Stimulated activated CD8-positive, alpha-beta memory T cell treated with anti-CD3 and anti-CD28 coated beads, Interleukin-4, amount 100 ng/mL, for 24 hours (primary cell): Measurements from ENCODE around the gene OR2T29.
"Not testable (repeated sequence)": the region's sequence is repeated elsewhere in the genome, so short reads cannot be mapped to it uniquely, and the experiment has no call there.

Source experiments
- DNase-seq: peaks from one replicate; pipeline ENCODE4 v3.0.0-alpha.2; 2020; ENCODE audit warnings: low read depth

OR2T29 gene, protein sequence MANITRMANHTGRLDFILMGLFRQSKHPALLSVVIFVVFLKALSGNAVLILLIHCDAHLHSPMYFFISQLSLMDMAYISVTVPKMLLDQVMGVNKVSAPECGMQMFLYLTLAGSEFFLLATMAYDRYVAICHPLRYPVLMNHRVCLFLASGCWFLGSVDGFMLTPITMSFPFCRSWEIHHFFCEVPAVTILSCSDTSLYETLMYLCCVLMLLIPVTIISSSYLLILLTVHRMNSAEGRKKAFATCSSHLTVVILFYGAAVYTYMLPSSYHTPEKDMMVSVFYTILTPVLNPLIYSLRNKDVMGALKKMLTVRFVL

GRCh38 chr1:248562672-248563071 is at the start of gene OR2T29:
OR2T29 (minus strand) TSS chr1:248562772; CDS start chr1:248559491, 3,281 bp downstream.
- not testable (repeated sequence) for DNase-seq

DNA sequence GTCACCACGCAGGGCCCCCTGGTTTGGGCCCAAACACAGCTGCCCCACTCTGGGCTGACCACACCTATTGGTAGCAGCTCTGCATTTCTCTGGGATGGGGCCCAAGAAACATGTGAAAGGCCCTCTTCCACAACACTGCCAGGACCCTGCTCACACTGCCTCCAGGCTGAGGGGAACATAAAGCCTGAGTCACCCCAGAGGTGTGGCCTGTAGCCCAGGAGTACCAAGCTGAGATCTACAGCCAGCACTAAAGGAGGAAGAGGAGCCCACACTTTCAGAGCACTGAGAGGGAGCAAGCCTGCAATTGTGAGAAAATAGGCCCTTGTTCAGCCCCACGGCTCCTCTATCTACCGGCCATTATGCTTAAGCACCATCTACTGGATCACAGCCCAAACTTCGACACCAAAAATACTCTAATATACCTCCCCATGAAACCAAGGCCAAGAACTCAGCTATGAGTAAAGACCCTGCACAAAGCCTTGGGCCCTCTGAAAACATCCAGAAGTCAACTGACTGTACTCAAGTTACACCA is 49.4 kb upstream of the OR2T29 start:
- DNase-seq: no peak

DNA sequence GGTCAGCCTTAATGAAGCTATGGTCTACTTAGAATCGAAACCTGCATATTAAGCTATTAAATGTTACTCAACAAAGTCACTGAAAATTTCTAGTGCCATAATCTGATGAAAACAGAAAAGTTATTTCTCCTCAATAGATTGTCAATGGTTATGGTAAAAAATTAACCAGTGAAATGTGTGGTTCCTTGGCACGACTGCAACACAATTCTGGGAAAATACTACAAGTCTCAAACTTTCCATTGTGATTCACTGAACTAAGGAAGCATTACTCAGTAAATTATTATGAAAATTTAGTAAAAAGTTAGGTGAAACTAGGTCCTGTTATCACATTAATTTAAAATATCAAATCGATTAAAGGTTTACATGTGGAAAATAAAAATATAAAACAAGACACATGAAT is 47.7 kb upstream of the OR2T29 start:
- no peak for DNase-seq

GRCh38 chr1:248599396-248599795 is 36.8 kb upstream of the OR2T29 start:
- DNase-seq: no peak

GRCh38 chr1:248597589-248597988 is 35.0 kb upstream of the OR2T29 start, which contains the start of gene OR2T10:
OR2T10 (minus strand) TSS chr1:248597700; CDS start chr1:248593768, 3,932 bp downstream.
- no peak for DNase-seq

DNA sequence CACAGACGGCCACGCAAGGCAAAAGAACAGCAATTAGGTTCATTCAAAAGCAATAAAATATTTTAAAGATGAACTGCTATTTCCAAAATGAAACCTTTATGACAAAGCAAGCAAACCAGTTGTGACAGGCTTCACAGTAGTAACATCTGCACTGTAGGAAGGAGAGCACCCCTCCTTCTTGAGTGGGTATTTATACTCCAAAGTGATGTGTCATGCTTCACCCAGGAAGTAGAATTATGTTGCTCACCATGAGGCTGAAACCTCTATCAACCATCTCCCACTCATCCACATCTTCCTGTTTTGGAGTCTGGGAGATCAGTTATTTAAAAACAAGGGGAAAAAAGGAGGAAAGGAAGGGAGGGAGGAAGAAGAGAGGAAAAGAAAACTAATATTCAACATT is 34.0 kb upstream of the OR2T29 start:
- DNase-seq: no peak

DNA sequence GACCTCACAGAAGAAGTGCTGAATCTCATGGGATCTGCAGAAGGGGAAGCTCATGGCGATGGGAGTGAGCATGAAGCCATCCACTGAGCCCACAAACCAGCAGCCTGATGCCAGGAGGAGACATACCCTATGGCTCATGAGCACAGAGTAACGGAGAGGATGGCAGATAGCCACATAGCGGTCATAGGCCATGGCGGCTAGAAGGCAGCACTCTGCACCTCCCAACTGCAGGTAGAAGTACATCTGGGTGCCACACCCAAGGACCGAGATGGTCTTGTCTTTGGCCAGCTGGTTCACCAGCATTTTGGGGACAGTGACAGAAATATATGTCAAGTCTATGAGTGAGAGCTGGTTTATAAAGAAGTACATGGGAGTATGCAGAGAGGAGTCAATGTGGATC is 30.7 kb upstream of the OR2T29 start:
- no peak for DNase-seq

DNA sequence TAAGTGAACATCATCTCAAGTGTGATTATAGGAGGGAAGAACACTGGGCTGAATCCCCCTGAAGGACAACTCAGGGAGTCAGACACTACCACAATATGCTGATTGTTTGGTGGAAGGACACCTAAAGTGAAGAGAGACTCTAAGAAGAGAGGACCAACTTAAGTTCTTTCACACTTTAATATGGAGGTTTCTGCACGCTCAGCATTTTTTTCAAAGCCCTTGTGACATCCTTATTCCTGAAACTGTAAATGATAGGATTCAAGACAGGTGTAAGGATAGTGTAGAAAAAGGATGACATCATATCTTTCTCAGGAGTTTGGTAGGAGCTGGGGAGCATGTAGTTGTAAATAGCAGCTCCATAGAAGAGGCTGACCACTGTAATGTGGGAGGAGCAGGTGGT is 30.1 kb upstream of the OR2T29 start:
- no peak for DNase-seq

- DNase-seq: no peak
Measured at GRCh38 chr1:248590055-248590454, 27.5 kb upstream of the OR2T29 start.

DNA sequence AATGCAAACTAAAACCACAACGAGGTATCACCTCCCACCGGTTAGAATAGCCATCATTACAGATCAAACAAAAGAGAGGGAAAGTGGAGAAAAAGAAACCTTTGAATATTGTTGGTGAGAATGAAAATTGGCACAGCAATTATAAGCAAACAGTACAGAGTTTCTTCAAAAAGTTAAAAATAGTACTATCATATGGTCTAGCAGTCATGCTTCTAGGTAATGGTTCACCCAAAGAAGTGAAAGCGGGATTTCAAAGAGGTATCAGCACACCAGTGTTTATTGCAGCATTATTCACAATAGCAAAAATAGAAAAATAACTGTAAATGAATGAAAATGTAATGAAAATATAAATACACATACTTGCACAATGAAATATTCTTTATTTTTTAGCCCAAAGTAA is 26.8 kb upstream of the OR2T29 start:
- no peak for DNase-seq

- DNase-seq: no peak
Measured at GRCh38 chr1:248585266-248585665, 22.7 kb upstream of the OR2T29 start.

- DNase-seq: no peak
Measured at GRCh38 chr1:248576260-248576980, 13.8 kb upstream of the OR2T29 start.

- DNase-seq: not testable (repeated sequence)
Measured at GRCh38 chr1:248574657-248575056, 12.1 kb upstream of the OR2T29 start, which contains the start of gene OR2T34. OR2T34 (minus strand) TSS chr1:248574757; CDS start chr1:248574757, 0 bp downstream.

- not testable (repeated sequence) for DNase-seq
Measured at GRCh38 chr1:248573856-248574255, 11.3 kb upstream of the OR2T29 start.

GRCh38 chr1:248572049-248572448 is 9.5 kb upstream of the OR2T29 start:
- DNase-seq: not testable (repeated sequence)

- not testable (repeated sequence) for DNase-seq
Measured at GRCh38 chr1:248570811-248571210, 8.2 kb upstream of the OR2T29 start.

GRCh38 chr1:248569049-248569448 is 6.5 kb upstream of the OR2T29 start:
- not testable (repeated sequence) for DNase-seq

DNA sequence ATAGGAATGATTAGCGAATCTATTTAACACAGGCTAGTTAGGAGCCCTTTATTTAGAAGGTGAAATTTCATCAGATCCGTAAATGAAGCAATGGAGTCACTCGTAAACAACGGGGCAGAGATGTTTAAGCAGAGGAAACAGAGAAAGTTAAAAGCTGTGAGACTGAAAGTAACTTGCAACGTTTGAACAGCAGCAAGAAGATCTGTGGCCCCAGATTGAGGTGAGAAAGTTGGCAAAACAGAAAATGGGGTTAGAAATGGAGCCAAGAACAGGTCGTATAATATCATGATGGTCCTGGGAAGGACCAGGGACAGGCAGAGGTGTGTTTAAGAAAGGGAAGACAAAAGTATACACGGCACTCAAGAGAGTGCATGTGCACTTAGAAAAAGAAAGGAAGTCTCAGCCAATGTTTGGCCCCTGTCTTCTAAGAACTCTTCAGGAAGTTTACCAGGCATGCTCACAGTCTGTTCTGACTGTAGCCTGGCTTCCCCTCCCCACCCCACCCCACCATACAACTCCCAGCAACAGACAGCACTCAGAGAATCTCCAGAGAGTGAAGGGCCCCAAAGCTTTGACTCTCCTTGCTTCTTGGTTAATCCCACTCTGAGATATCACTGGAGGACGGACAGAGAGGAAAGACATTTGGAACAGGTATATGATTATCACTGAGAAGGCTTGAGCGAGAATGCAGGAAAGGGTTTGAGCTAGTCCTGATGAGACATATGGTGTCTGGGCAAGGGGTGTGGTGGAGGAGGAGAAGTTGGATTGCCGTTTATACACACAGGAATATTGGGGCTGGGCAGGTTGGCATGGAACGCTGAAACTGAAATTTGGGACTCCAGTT is 3.2 kb upstream of the OR2T29 start:
- not testable (repeated sequence) for DNase-seq

GRCh38 chr1:248551027-248551426 is 11.5 kb downstream of the OR2T29 start:
- not testable (repeated sequence) for DNase-seq

- DNase-seq: not testable (repeated sequence)
Measured at GRCh38 chr1:248547383-248547782, 15.2 kb downstream of the OR2T29 start.

GRCh38 chr1:248537449-248537848 is 25.1 kb downstream of the OR2T29 start:
- not testable (repeated sequence) for DNase-seq

- DNase-seq: no peak
Measured at GRCh38 chr1:248521856-248522255, 40.7 kb downstream of the OR2T29 start.
